ENCODE data around the gene AVPR2.

DNA sequence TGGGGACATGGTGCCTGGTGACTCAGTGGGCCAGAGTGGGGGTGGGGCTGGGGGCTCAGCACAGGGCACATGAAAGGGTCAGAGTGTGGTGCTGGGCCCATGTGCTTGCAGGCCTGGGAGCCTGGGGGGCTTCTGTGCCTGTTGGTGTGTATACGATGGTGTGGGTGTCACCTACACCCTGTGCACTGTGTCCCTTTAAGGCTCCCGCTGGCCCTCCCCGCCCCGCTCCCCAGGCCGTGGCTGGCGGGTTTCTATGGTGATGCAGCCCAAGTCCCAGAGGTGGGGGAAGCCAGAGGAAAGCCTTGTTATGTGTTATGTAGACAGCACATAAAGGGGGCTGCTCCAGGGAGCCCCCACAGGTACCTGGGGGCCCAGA is 24.0 kb upstream of the AVPR2 start:
- TF ChIP-seq, protein P1, sequence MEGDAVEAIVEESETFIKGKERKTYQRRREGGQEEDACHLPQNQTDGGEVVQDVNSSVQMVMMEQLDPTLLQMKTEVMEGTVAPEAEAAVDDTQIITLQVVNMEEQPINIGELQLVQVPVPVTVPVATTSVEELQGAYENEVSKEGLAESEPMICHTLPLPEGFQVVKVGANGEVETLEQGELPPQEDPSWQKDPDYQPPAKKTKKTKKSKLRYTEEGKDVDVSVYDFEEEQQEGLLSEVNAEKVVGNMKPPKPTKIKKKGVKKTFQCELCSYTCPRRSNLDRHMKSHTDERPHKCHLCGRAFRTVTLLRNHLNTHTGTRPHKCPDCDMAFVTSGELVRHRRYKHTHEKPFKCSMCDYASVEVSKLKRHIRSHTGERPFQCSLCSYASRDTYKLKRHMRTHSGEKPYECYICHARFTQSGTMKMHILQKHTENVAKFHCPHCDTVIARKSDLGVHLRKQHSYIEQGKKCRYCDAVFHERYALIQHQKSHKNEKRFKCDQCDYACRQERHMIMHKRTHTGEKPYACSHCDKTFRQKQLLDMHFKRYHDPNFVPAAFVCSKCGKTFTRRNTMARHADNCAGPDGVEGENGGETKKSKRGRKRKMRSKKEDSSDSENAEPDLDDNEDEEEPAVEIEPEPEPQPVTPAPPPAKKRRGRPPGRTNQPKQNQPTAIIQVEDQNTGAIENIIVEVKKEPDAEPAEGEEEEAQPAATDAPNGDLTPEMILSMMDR (IDR thresholded peaks at IDR 0.05): no peak
- no peak for TF ChIP-seq POLR2A (IDR thresholded peaks at IDR 0.05)
